Measurements from ENCODE around the gene PTPRQ. TPM values are rescaled to one million over a fixed set of nuclear protein-coding genes. Genes with fewer than 3 reads are reported as not detected.

PTPRQ gene
- total RNA-seq, 2 donors from 2014 or later = not detected

- Mint-ChIP-seq H3K27ac (no peak overlapping the region), H3K36me3 (no peaks in the 10 kb centered on the region), H3K4me3 (no peak overlapping the region), H3K4me1 (ENCODE audit: low read depth in 2 of 2) (no peaks in the 10 kb centered on the region), H3K27me3 (no peaks in the 10 kb centered on the region), H3K9me3 (peaks cover 7% of the 10 kb centered on the region)
- no peak for DNase-seq (ENCODE audit: low spot score)
- ATAC-seq = no peak
Measured at GRCh38 chr12:80491166-80491565, 47.1 kb downstream of the PTPRQ start.

GRCh38 chr12:80493466-80493865, 49.4 kb downstream of the PTPRQ start:
- ATAC-seq (no peak), DNase-seq (ENCODE audit: low spot score) (no peak)
- H3K4me3 Mint-ChIP-seq = no peak overlapping the region
- no peaks in the 10 kb centered on the region for H3K4me1 Mint-ChIP-seq (ENCODE audit: low read depth in 2 of 2)
- no peaks in the 10 kb centered on the region for H3K27me3 Mint-ChIP-seq
- no peak overlapping the region for H3K27ac Mint-ChIP-seq
- H3K9me3 Mint-ChIP-seq = peaks cover 6% of the 10 kb centered on the region
- H3K36me3 Mint-ChIP-seq = no peaks in the 10 kb centered on the region

DNA sequence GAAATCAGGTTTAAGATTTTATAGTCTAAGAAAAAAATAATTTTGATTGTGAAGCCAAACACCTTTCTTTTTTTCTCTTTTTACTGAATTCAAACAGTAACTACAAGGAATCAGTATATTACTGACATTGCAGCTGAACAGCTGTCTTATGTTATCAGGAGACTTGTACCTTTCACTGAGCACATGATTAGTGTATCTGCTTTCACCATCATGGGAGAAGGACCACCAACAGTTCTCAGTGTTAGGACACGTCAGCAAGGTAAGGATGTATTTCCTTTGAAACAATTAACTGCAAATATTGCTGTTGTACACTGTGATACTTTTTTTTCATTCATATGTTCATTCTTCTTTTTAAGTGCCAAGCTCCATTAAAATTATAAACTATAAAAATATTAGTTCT, 50.8 kb downstream of the PTPRQ start:
- no peak overlapping the region for H3K4me3 Mint-ChIP-seq
- H3K4me1 Mint-ChIP-seq (ENCODE audit: low read depth in 2 of 2) = no peaks in the 10 kb centered on the region
- H3K36me3 Mint-ChIP-seq = no peaks in the 10 kb centered on the region
- no peaks in the 10 kb centered on the region for H3K27me3 Mint-ChIP-seq
- peaks cover 3% of the 10 kb centered on the region for H3K9me3 Mint-ChIP-seq
- no peak for ATAC-seq
- DNase-seq (ENCODE audit: low spot score) = no peak
- H3K27ac Mint-ChIP-seq = no peak overlapping the region

GRCh38 chr12:80498059-80498728, 54.2 kb downstream of the PTPRQ start:
- H3K4me3 Mint-ChIP-seq = no peak overlapping the region
- no peaks in the 10 kb centered on the region for H3K4me1 Mint-ChIP-seq (ENCODE audit: low read depth in 2 of 2)
- H3K9me3 Mint-ChIP-seq = peaks cover 3% of the 10 kb centered on the region
- no peaks in the 10 kb centered on the region for H3K36me3 Mint-ChIP-seq
- no peaks in the 10 kb centered on the region for H3K27me3 Mint-ChIP-seq
- no peak overlapping the region for H3K27ac Mint-ChIP-seq
- DNase-seq (ENCODE audit: low spot score) (no peak), ATAC-seq (no peak)

GRCh38 chr12:80504389-80505163, 60.5 kb downstream of the PTPRQ start:
- DNase-seq (ENCODE audit: low spot score) = no peak
- no peaks in the 10 kb centered on the region for H3K27me3 Mint-ChIP-seq
- no peaks in the 10 kb centered on the region for H3K36me3 Mint-ChIP-seq
- H3K4me1 Mint-ChIP-seq (ENCODE audit: low read depth in 2 of 2) = no peaks in the 10 kb centered on the region
- ATAC-seq = no peak
- H3K9me3 Mint-ChIP-seq = peaks cover 7% of the 10 kb centered on the region
- no peak overlapping the region for H3K4me3 Mint-ChIP-seq
- H3K27ac Mint-ChIP-seq = no peak overlapping the region

DNA sequence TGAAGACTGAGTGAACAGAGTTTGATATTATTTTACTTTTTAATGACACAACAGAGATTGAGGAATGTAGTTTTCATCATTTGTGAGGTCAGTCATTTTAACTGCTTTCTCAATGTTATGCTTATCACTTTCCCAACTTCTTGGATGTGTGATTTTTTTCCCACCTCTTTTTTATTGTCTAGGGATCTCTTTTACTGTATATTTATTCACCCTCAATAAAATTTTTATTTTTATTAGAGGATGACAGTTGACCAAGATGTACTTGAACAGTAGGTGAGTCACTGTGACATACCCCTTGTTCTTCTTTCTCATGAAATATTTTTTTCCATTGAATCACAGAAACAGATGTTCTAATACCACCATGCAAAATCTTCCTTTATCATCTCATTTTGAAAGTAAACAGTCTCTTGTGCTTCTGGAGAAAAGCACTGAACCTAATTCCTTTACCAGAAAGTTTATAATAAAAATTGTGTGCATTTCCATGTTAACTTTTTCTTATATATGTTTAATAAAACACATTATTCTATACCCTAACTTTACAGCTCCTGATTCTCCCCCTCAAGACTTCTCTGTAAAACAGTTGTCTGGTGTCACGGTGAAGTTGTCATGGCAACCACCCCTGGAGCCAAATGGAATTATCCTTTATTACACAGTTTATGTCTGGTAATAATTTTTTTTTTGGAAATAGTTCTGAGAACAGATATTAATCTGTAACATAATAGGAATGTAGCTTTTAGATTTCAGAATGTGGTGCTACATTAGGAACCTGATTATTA, 65.9 kb downstream of the PTPRQ start:
- H3K36me3 Mint-ChIP-seq = no peaks in the 10 kb centered on the region
- H3K4me1 Mint-ChIP-seq (ENCODE audit: low read depth in 2 of 2) = no peaks in the 10 kb centered on the region

DNA sequence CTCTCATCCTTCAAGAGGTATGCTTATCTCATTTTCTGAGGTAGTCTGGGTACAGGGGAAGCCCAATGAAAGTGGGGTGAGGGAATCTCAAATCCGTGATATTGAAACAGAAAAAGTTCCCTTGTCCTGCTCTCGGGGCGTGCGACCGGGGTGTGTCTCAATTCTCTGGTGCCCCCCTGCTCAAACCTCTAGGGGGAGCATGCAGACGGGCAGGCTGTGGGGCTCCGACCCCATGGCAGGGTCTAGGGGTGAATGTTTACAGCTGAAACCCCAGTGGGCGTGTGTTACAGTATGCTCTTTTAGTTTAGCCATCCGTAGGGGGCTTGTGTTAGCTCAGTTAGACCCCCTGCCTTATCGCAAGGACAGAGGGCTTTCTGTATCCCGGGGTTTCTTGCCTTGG, 68.7 kb downstream of the PTPRQ start:
- Mint-ChIP-seq H3K9me3 (peaks cover 6% of the 10 kb centered on the region), H3K27ac (no peak overlapping the region), H3K27me3 (no peaks in the 10 kb centered on the region), H3K36me3 (no peaks in the 10 kb centered on the region), H3K4me3 (no peak overlapping the region), H3K4me1 (ENCODE audit: low read depth in 2 of 2) (no peaks in the 10 kb centered on the region)
- DNase-seq (ENCODE audit: low spot score) (no peak), ATAC-seq (no peak)

More for the DNA sequence above, 65.9 kb downstream of the PTPRQ start:
- DNase-seq (ENCODE audit: low spot score) (no peak), ATAC-seq (no peak)
- no peak overlapping the region for H3K4me3 Mint-ChIP-seq
- H3K9me3 Mint-ChIP-seq = peaks cover 6% of the 10 kb centered on the region
- H3K27ac Mint-ChIP-seq = no peak overlapping the region
- no peaks in the 10 kb centered on the region for H3K27me3 Mint-ChIP-seq

DNA sequence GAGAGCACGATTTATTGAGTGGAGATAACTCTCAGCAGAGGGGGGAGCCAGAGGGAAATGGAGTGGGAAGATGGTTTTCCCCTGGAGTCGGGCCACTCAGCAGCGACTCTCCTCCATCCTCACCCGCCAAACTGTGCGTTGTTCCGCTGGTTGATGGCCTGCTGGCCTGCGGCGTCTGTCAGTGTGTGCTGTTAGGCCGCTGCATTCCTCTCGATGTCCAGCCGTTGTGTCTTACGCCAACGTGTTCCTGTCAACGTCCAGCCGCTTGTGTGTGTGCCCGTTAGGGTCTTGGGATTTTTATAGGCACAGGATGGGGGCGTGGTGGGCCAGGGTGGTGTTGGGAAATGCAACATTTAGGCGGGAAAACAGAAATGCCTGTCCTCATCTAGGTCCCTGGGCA, 69.2 kb downstream of the PTPRQ start:
- Mint-ChIP-seq H3K36me3 (no peaks in the 10 kb centered on the region), H3K27ac (no peak overlapping the region), H3K9me3 (peaks cover 11% of the 10 kb centered on the region), H3K4me1 (ENCODE audit: low read depth in 2 of 2) (no peaks in the 10 kb centered on the region), H3K27me3 (no peaks in the 10 kb centered on the region), H3K4me3 (no peak overlapping the region)
- no peak for DNase-seq (ENCODE audit: low spot score)
- no peak for ATAC-seq

- H3K4me3 Mint-ChIP-seq = no peak overlapping the region
- no peak for DNase-seq (ENCODE audit: low spot score)
- no peaks in the 10 kb centered on the region for H3K36me3 Mint-ChIP-seq
- peaks cover 13% of the 10 kb centered on the region for H3K9me3 Mint-ChIP-seq
- no peak overlapping the region for H3K27ac Mint-ChIP-seq
- H3K4me1 Mint-ChIP-seq (ENCODE audit: low read depth in 2 of 2) = no peaks in the 10 kb centered on the region
- H3K27me3 Mint-ChIP-seq = no peaks in the 10 kb centered on the region
- ATAC-seq = no peak
Measured at GRCh38 chr12:80517655-80518054, 73.6 kb downstream of the PTPRQ start.

- Mint-ChIP-seq H3K27me3 (no peaks in the 10 kb centered on the region), H3K4me3 (no peak overlapping the region), H3K9me3 (peaks cover 4% of the 10 kb centered on the region), H3K36me3 (no peaks in the 10 kb centered on the region), H3K27ac (no peak overlapping the region), H3K4me1 (ENCODE audit: low read depth in 2 of 2) (no peaks in the 10 kb centered on the region)
- ATAC-seq (no peak), DNase-seq (ENCODE audit: low spot score) (no peak)
Measured at GRCh38 chr12:80531646-80532045, 87.6 kb downstream of the PTPRQ start.

DNA sequence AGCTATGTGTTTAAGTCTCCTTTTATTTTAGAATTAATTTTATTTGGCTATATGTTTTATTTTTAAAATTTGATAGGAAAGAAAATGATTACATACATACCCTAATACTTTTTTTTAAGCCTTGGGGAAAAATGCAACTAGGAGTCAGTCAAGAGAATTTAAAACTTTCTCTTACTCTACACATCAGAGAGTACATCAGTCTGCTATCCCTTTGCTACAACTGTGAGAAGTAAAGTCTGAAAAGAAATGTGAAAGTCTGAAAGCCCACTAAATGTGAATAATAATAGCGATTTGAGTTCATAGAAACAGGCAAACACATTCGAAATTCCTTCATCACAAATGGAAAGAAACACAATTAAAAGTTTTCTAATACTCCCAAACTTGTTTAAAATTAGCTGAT, 95.0 kb downstream of the PTPRQ start:
- DNase-seq (ENCODE audit: low spot score) (no peak), ATAC-seq (no peak)
- Mint-ChIP-seq H3K27ac (no peak overlapping the region), H3K4me3 (no peak overlapping the region), H3K4me1 (ENCODE audit: low read depth in 2 of 2) (no peaks in the 10 kb centered on the region), H3K36me3 (no peaks in the 10 kb centered on the region), H3K27me3 (no peaks in the 10 kb centered on the region), H3K9me3 (peaks cover 4% of the 10 kb centered on the region)

- H3K27ac Mint-ChIP-seq = no peak overlapping the region
- no peaks in the 10 kb centered on the region for H3K9me3 Mint-ChIP-seq
- H3K4me1 Mint-ChIP-seq (ENCODE audit: low read depth in 2 of 2) = no peaks in the 10 kb centered on the region
- no peak overlapping the region for H3K4me3 Mint-ChIP-seq
- DNase-seq (ENCODE audit: low spot score) = no peak
- no peak for ATAC-seq
- no peaks in the 10 kb centered on the region for H3K36me3 Mint-ChIP-seq
- no peaks in the 10 kb centered on the region for H3K27me3 Mint-ChIP-seq
Measured at GRCh38 chr12:80549298-80549697, 105.3 kb downstream of the PTPRQ start.

GRCh38 chr12:80551897-80552296, 107.9 kb downstream of the PTPRQ start:
- Mint-ChIP-seq H3K9me3 (no peaks in the 10 kb centered on the region), H3K27me3 (no peaks in the 10 kb centered on the region), H3K27ac (no peak overlapping the region), H3K36me3 (no peaks in the 10 kb centered on the region), H3K4me3 (no peak overlapping the region), H3K4me1 (ENCODE audit: low read depth in 2 of 2) (no peaks in the 10 kb centered on the region)
- no peak for DNase-seq (ENCODE audit: low spot score)
- ATAC-seq = no peak

GRCh38 chr12:80553316-80553715, 109.3 kb downstream of the PTPRQ start:
- Mint-ChIP-seq H3K36me3 (no peaks in the 10 kb centered on the region), H3K4me1 (ENCODE audit: low read depth in 2 of 2) (no peaks in the 10 kb centered on the region), H3K27me3 (no peaks in the 10 kb centered on the region), H3K27ac (no peak overlapping the region), H3K4me3 (no peak overlapping the region), H3K9me3 (no peaks in the 10 kb centered on the region)
- ATAC-seq (no peak), DNase-seq (ENCODE audit: low spot score) (no peak)
